Testis (tissue), 3 donors: Measurements from ENCODE around the gene SMIM10L2A. TPM values are rescaled to one million over a fixed set of nuclear protein-coding genes. Genes with fewer than 3 reads are reported as not detected.

ENCODE experiments used
- DNase-seq: peaks from one replicate; pipeline ENCODE4 v3.0.0-alpha.2; 2019
- H3K27ac ChIP-seq, 2 donors: fragments of 200-600 bp; sonication (generic); one replicate each; pipeline ENCODE4 v1.5.1; 2019
- H3K27me3 ChIP-seq: fragments of 200-600 bp; sonication (generic); one replicate; pipeline ENCODE4 v1.5.1; 2019
- H3K36me3 ChIP-seq: fragments of 200-600 bp; sonication (generic); one replicate; pipeline ENCODE4 v1.5.1; 2017; ENCODE audit warnings: low read depth; ENCODE audit errors: missing control alignments
- H3K4me1 ChIP-seq: fragments of 200-600 bp; sonication (generic); one replicate; pipeline ENCODE4 v1.5.1; 2019
- H3K4me3 ChIP-seq, 2 donors: fragments of 200-600 bp; sonication (generic); one replicate each; pipeline ENCODE4 v1.5.1; 2017 to 2019
- H3K9me3 ChIP-seq: fragments of 200-600 bp; sonication (generic); one replicate; pipeline ENCODE4 v1.5.1; 2017
- CTCF ChIP-seq, 3 experiments: fragments of 450-650 bp in 2 of 3; fragments of 200-600 bp in 1 of 3; sonication (generic) in 1 of 3; IDR thresholded peaks; one replicate each; pipeline ENCODE4 v1.5.1; 2016 to 2019; ENCODE audit warnings: antibody characterized with exemption in 3 of 3, mild to moderate bottlenecking in 2 of 3, moderate library complexity in 1 of 3
- POLR2A ChIP-seq: fragments of 450-650 bp; IDR thresholded peaks from one replicate; pipeline ENCODE4 v1.6.1; 2017; ENCODE audit warnings: antibody characterized with exemption, mild to moderate bottlenecking, moderate library complexity
- WGBS, 2 donors: methylation state at CpG; one replicate each; pipeline ENCODE4 v1.1.5; 2018; 5-methylcytosine and 5-hydroxymethylcytosine counted together
- intact Hi-C: fragments of 100-400 bp; cut with DNase I; formaldehyde crosslinking; loops from one replicate; pipeline ENCODE4 v1.15.1; 2023; ENCODE audit warnings: low total_unique reads
- polyA plus RNA-seq: library from polyadenylated mRNA; stranded (reverse); fragments of 350-450 nt; fragmentation: Illumina TruSeq; extraction: RNeasy Lipid Tissue Mini Kit (QIAGEN cat#74804); gene quantifications from one replicate; pipeline ENCODE4 v1.2.3, GENCODE V29; 2014; ENCODE audit warnings: low read depth, low replicate concordance; ENCODE audit not compliant: insufficient read depth
- total RNA-seq, 2 donors: library from RNA; depleted of rRNA; stranded (reverse); fragments of >200 nt; gene quantifications; one replicate each; pipeline ENCODE4 v1.2.3, GENCODE V29; 2016

The SMIM10L2A gene
- total and polyA plus RNA-seq, 3 donors from 2014 or later, result 15.0 to 28.0 (median 20.5) TPM

- TF ChIP-seq CTCF (IDR thresholded peaks at IDR 0.05) (no peak), POLR2A (no peak)
- no peak overlapping the region for H3K4me3 ChIP-seq
- no peaks in the 10 kb centered on the region for H3K9me3 ChIP-seq
- intact Hi-C loops, result no loop called here
- no peak for DNase-seq
- H3K36me3 ChIP-seq, result no peaks in the 10 kb centered on the region
- H3K4me1 ChIP-seq, result no peaks in the 10 kb centered on the region
- no peak overlapping the region for H3K27ac ChIP-seq
- WGBS, 2 donors, result 72% methylated on average over 8 of the region's 22 CpGs; no CpG with 5 or more reads in 1 of the 2 donors
- H3K27me3 ChIP-seq, result no peaks in the 10 kb centered on the region
Measured at GRCh38 chrX:135432881-135433521, 11.3 kb downstream of the SMIM10L2A start.

GRCh38 chrX:135433531-135434257, 11.9 kb downstream of the SMIM10L2A start:
- no peaks in the 10 kb centered on the region for H3K9me3 ChIP-seq
- no peaks in the 10 kb centered on the region for H3K27me3 ChIP-seq
- no peaks in the 10 kb centered on the region for H3K4me1 ChIP-seq
- intact Hi-C loops, result no loop called here
- H3K36me3 ChIP-seq, result no peaks in the 10 kb centered on the region
- H3K27ac ChIP-seq, result no peak overlapping the region
- 60 to 80% methylated on average over 5 to 26 of the region's 37 CpGs for WGBS, 2 donors
- H3K4me3 ChIP-seq, result no peak overlapping the region
- TF ChIP-seq POLR2A (no peak), CTCF (IDR thresholded peaks at IDR 0.05) (no peak)
- DNase-seq, result no peak

GRCh38 chrX:135434258-135435138, 12.8 kb downstream of the SMIM10L2A start:
- intact Hi-C loops, result no loop called here
- H3K27me3 ChIP-seq, result no peaks in the 10 kb centered on the region
- 55 to 72% methylated on average over 10 to 41 of the region's 49 CpGs for WGBS, 2 donors

More at GRCh38 chrX:135434258-135435138, 12.8 kb downstream of the SMIM10L2A start:
- Histone ChIP-seq H3K9me3 (no peaks in the 10 kb centered on the region), H3K4me1 (no peaks in the 10 kb centered on the region), H3K36me3 (no peaks in the 10 kb centered on the region), H3K27ac (no peak overlapping the region), H3K4me3 (no peak overlapping the region)
- TF ChIP-seq POLR2A (no peak), CTCF (IDR thresholded peaks at IDR 0.05) (no peak)
- DNase-seq, result no peak
